GM23338 (cell line): Measurements from ENCODE around the gene DYTN. TPM values are rescaled to one million over a fixed set of nuclear protein-coding genes. Genes with fewer than 3 reads are reported as not detected.

Experiments used
- ATAC-seq: fragments of 200-7000 bp; cut with Tn5 transposase; 3 replicates; pipeline ENCODE4 v1.9.1; 2020
- DNase-seq: peaks from one replicate; pipeline ENCODE4 v3.0.0-alpha.2; 2015; ENCODE audit warnings: low spot score
- H2AFZ ChIP-seq: fragments of 200-600 bp; sonication (generic); 2 replicates; pipeline ENCODE4 v1.8.0; 2016; ENCODE audit warnings: antibody characterized with exemption, mild to moderate bottlenecking, moderate library complexity
- H3F3A ChIP-seq: fragments of 200-600 bp; sonication (generic); replicated peaks from 2 replicates; pipeline ENCODE4 v1.8.0; 2017; ENCODE audit warnings: antibody characterized with exemption, mixed run types, low read depth
- H3K27ac ChIP-seq: fragments of 200-600 bp; sonication (generic); 2 replicates; pipeline ENCODE4 v1.6.1; 2016; ENCODE audit warnings: low read depth
- H3K27me3 ChIP-seq: fragments of 200-600 bp; sonication (generic); 2 replicates; pipeline ENCODE4 v1.8.0; 2016; ENCODE audit warnings: mild to moderate bottlenecking, mixed run types, moderate library complexity; ENCODE audit not compliant: insufficient read depth
- H3K36me3 ChIP-seq: fragments of 200-600 bp; sonication (generic); 2 replicates; pipeline ENCODE4 v1.8.0; 2016; ENCODE audit warnings: mild to moderate bottlenecking; ENCODE audit not compliant: insufficient read depth
- H3K4me1 ChIP-seq: fragments of 200-600 bp; sonication (generic); 2 replicates; pipeline ENCODE4 v1.8.0; 2016; ENCODE audit warnings: mild to moderate bottlenecking, moderate library complexity; ENCODE audit not compliant: insufficient read depth
- H3K4me2 ChIP-seq: fragments of 200-600 bp; sonication (generic); 2 replicates; pipeline ENCODE4 v1.7.1; 2017; ENCODE audit warnings: mixed run types
- H3K4me3 ChIP-seq: fragments of 200-600 bp; sonication (generic); 2 replicates; pipeline ENCODE4 v1.6.1; 2016; ENCODE audit warnings: mixed run types
- H3K79me2 ChIP-seq: fragments of 200-600 bp; sonication (generic); replicated peaks from 2 replicates; pipeline ENCODE4 v1.8.0; 2017; ENCODE audit warnings: mild to moderate bottlenecking; ENCODE audit not compliant: insufficient read depth
- H3K9me2 ChIP-seq: fragments of 200-600 bp; sonication (generic); 2 replicates; pipeline ENCODE4 v1.8.0; 2017; ENCODE audit not compliant: insufficient read depth
- H4K20me1 ChIP-seq: fragments of 200-600 bp; sonication (generic); replicated peaks from 2 replicates; pipeline ENCODE4 v1.8.0; 2017; ENCODE audit warnings: mild to moderate bottlenecking; ENCODE audit not compliant: insufficient read depth
- H3K27ac Mint-ChIP-seq: 2 replicates; pipeline ENCODE4 v1.8.0; 2020; ENCODE audit warnings: inconsistent platforms, mild to moderate bottlenecking, moderate library complexity, mixed read lengths
- H3K27me3 Mint-ChIP-seq: 3 replicates; pipeline ENCODE4 v1.8.0; 2022; ENCODE audit warnings: low read depth, mild to moderate bottlenecking, moderate library complexity, mixed read lengths, inconsistent platforms; ENCODE audit not compliant: insufficient read depth, poor library complexity
- H3K36me3 Mint-ChIP-seq: 3 replicates; pipeline ENCODE4 v1.8.0; 2021; ENCODE audit warnings: low read depth, mild to moderate bottlenecking, inconsistent platforms, moderate library complexity, mixed read lengths
- H3K4me1 Mint-ChIP-seq: 3 replicates; pipeline ENCODE4 v1.8.0; 2020; ENCODE audit warnings: mild to moderate bottlenecking, inconsistent platforms, mixed read lengths
- H3K4me3 Mint-ChIP-seq: 3 replicates; pipeline ENCODE4 v1.8.0; 2021; ENCODE audit warnings: moderate library complexity, mild to moderate bottlenecking, inconsistent platforms, mixed read lengths
- H3K9me3 Mint-ChIP-seq: 3 replicates; pipeline ENCODE4 v1.8.0; 2020; ENCODE audit warnings: moderate library complexity, mild to moderate bottlenecking, inconsistent platforms, mixed read lengths
- EZH2phosphoT487 ChIP-seq: fragments of 200-600 bp; sonication (generic); IDR thresholded peaks from one replicate; pipeline ENCODE4 v1.8.1; 2018; ENCODE audit warnings: antibody characterized with exemption; ENCODE audit not compliant: unreplicated experiment
- NANOG ChIP-seq: IDR thresholded peaks from 2 replicates; pipeline ENCODE4 v1.6.1; 2016; ENCODE audit warnings: antibody characterized with exemption, borderline replicate concordance
- POLR2AphosphoS5 ChIP-seq: IDR thresholded peaks from 2 replicates; pipeline ENCODE4 v1.6.1; 2016; ENCODE audit warnings: antibody characterized with exemption, low read depth
- ZNF331 ChIP-seq: fragments of 250-450 bp; sonication (Bioruptor Pico); IDR thresholded peaks from 2 replicates; pipeline ENCODE4 v1.5.0; 2020; ENCODE audit warnings: low read depth, mild to moderate bottlenecking, moderate library complexity
- polyA plus RNA-seq: library from polyadenylated mRNA; unstranded; fragments of >200 nt; fragmentation: Nextera tagmentation; extraction: Ambion mirVana; gene quantifications from 2 replicates; pipeline ENCODE4 v1.2.1, GENCODE V29; 2016
- total RNA-seq: library from RNA; depleted of rRNA; stranded (reverse); fragments of >200 nt; shearing (Covaris generic); gene quantifications from 2 replicates; pipeline ENCODE4 v1.2.3, GENCODE V29; 2014
- TF ChIP-seq, protein P1 (sequence below): fragments of 250-450 bp; sonication (Bioruptor Pico); IDR thresholded peaks from 2 replicates; pipeline ENCODE4 v1.5.0; 2020; ENCODE audit warnings: mild to moderate bottlenecking, moderate library complexity
- TF ChIP-seq, protein P2 (sequence below): IDR thresholded peaks from one replicate; pipeline ENCODE4 v1.6.1; 2018; ENCODE audit warnings: antibody characterized with exemption; ENCODE audit not compliant: unreplicated experiment

DYTN gene
- total and polyA plus RNA-seq, 2 experiments from 2014 or later = not detected

- DNase-seq = no peak
- Histone ChIP-seq H3K4me1 (no peaks in the 10 kb centered on the region), H2AFZ (no peak overlapping the region), H4K20me1 (no peaks in the 10 kb centered on the region), H3K4me2 (no peak overlapping the region), H3F3A (no peaks in the 10 kb centered on the region), H3K4me3 (no peak overlapping the region), H3K9me2 (no peaks in the 10 kb centered on the region), H3K27ac (no peak overlapping the region), H3K27me3 (no peaks in the 10 kb centered on the region), H3K79me2 (no peaks in the 10 kb centered on the region), H3K36me3 (no peaks in the 10 kb centered on the region)
- H3K27ac Mint-ChIP-seq = no peak overlapping the region
- no peaks in the 10 kb centered on the region for H3K36me3 Mint-ChIP-seq
- H3K4me1 Mint-ChIP-seq = no peaks in the 10 kb centered on the region
- TF ChIP-seq EZH2phosphoT487 = no peak
- no peak for TF ChIP-seq NANOG
- TF ChIP-seq, protein P1, sequence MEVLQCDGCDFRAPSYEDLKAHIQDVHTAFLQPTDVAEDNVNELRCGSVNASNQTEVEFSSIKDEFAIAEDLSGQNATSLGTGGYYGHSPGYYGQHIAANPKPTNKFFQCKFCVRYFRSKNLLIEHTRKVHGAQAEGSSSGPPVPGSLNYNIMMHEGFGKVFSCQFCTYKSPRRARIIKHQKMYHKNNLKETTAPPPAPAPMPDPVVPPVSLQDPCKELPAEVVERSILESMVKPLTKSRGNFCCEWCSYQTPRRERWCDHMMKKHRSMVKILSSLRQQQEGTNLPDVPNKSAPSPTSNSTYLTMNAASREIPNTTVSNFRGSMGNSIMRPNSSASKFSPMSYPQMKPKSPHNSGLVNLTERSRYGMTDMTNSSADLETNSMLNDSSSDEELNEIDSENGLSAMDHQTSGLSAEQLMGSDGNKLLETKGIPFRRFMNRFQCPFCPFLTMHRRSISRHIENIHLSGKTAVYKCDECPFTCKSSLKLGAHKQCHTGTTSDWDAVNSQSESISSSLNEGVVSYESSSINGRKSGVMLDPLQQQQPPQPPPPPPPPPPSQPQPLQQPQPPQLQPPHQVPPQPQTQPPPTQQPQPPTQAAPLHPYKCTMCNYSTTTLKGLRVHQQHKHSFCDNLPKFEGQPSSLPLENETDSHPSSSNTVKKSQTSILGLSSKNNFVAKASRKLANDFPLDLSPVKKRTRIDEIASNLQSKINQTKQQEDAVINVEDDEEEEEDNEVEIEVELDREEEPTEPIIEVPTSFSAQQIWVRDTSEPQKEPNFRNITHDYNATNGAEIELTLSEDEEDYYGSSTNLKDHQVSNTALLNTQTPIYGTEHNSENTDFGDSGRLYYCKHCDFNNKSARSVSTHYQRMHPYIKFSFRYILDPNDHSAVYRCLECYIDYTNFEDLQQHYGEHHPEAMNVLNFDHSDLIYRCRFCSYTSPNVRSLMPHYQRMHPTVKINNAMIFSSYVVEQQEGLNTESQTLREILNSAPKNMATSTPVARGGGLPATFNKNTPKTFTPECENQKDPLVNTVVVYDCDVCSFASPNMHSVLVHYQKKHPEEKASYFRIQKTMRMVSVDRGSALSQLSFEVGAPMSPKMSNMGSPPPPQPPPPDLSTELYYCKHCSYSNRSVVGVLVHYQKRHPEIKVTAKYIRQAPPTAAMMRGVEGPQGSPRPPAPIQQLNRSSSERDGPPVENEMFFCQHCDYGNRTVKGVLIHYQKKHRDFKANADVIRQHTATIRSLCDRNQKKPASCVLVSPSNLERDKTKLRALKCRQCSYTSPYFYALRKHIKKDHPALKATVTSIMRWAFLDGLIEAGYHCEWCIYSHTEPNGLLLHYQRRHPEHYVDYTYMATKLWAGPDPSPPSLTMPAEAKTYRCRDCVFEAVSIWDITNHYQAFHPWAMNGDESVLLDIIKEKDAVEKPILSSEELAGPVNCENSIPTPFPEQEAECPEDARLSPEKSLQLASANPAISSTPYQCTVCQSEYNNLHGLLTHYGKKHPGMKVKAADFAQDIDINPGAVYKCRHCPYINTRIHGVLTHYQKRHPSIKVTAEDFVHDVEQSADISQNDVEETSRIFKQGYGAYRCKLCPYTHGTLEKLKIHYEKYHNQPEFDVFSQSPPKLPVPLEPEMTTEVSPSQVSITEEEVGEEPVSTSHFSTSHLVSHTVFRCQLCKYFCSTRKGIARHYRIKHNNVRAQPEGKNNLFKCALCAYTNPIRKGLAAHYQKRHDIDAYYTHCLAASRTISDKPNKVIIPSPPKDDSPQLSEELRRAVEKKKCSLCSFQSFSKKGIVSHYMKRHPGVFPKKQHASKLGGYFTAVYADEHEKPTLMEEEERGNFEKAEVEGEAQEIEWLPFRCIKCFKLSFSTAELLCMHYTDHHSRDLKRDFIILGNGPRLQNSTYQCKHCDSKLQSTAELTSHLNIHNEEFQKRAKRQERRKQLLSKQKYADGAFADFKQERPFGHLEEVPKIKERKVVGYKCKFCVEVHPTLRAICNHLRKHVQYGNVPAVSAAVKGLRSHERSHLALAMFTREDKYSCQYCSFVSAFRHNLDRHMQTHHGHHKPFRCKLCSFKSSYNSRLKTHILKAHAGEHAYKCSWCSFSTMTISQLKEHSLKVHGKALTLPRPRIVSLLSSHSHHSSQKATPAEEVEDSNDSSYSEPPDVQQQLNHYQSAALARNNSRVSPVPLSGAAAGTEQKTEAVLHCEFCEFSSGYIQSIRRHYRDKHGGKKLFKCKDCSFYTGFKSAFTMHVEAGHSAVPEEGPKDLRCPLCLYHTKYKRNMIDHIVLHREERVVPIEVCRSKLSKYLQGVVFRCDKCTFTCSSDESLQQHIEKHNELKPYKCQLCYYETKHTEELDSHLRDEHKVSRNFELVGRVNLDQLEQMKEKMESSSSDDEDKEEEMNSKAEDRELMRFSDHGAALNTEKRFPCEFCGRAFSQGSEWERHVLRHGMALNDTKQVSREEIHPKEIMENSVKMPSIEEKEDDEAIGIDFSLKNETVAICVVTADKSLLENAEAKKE (CRISPR knock-in tag) = no peak
- TF ChIP-seq ZNF331 (CRISPR knock-in tag) = no peak
- TF ChIP-seq POLR2AphosphoS5 = no peak
- TF ChIP-seq, protein P2, sequence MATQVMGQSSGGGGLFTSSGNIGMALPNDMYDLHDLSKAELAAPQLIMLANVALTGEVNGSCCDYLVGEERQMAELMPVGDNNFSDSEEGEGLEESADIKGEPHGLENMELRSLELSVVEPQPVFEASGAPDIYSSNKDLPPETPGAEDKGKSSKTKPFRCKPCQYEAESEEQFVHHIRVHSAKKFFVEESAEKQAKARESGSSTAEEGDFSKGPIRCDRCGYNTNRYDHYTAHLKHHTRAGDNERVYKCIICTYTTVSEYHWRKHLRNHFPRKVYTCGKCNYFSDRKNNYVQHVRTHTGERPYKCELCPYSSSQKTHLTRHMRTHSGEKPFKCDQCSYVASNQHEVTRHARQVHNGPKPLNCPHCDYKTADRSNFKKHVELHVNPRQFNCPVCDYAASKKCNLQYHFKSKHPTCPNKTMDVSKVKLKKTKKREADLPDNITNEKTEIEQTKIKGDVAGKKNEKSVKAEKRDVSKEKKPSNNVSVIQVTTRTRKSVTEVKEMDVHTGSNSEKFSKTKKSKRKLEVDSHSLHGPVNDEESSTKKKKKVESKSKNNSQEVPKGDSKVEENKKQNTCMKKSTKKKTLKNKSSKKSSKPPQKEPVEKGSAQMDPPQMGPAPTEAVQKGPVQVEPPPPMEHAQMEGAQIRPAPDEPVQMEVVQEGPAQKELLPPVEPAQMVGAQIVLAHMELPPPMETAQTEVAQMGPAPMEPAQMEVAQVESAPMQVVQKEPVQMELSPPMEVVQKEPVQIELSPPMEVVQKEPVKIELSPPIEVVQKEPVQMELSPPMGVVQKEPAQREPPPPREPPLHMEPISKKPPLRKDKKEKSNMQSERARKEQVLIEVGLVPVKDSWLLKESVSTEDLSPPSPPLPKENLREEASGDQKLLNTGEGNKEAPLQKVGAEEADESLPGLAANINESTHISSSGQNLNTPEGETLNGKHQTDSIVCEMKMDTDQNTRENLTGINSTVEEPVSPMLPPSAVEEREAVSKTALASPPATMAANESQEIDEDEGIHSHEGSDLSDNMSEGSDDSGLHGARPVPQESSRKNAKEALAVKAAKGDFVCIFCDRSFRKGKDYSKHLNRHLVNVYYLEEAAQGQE = no peak
- peaks cover 2% of the 10 kb centered on the region for H3K27me3 Mint-ChIP-seq
- H3K9me3 Mint-ChIP-seq = no peaks in the 10 kb centered on the region
- H3K4me3 Mint-ChIP-seq = no peak overlapping the region
- ATAC-seq = no peak
These were observed 21.3 kb downstream of the DYTN start for GRCh38 chr2:206696910-206697309.
